Mammary epithelial cell (primary cell): ENCODE measurements around the gene SH3BGRL3.

Experiments used
- CTCF ChIP-seq, 2 donors: IDR thresholded peaks in 1 of 2; conservative IDR thresholded peaks in 1 of 2; 2 replicates each; pipeline ENCODE4 v1.5.1; 2011 to 2012; ENCODE audit warnings: inconsistent platforms in 2 of 2, low read length in 2 of 2, mild to moderate bottlenecking in 2 of 2, control low read depth in 1 of 2, low read depth in 1 of 2; ENCODE audit not compliant: insufficient read depth in 1 of 2; ENCODE audit errors: extremely low read depth in 1 of 2
- EZH2 ChIP-seq: IDR thresholded peaks from 2 replicates; pipeline ENCODE4 v1.6.1; 2012; ENCODE audit warnings: low read length, inconsistent platforms, borderline replicate concordance

- no peak for TF ChIP-seq EZH2
- TF ChIP-seq CTCF (conservative IDR thresholded peaks at IDR 0.05 in 1 of 2, IDR thresholded peaks at IDR 0.05 in 1 of 2; ENCODE audit: extremely low read depth in 1 of 2, insufficient read depth in 1 of 2, low read depth in 1 of 2, low read length in 2 of 2) = no peak
Observed at GRCh38 chr1:26293911-26294463, 14.1 kb downstream of the SH3BGRL3 start.
